ENCODE data around the gene IMP4.

IMP4 gene

GRCh38 chr2:130377491-130377890, 34.8 kb downstream of the IMP4 start:
- DNase-seq (ENCODE audit: low read depth in 2 of 2), result no peak

GRCh38 chr2:130378206-130378897, 35.7 kb downstream of the IMP4 start:
- DNase-seq (ENCODE audit: low read depth in 2 of 2), result no peak

- no peak for DNase-seq (ENCODE audit: low read depth in 2 of 2)
These were observed 36.2 kb downstream of the IMP4 start for GRCh38 chr2:130378898-130379214.

GRCh38 chr2:130380096-130380934, 37.6 kb downstream of the IMP4 start:
- no peak for DNase-seq (ENCODE audit: low read depth in 2 of 2)

GRCh38 chr2:130381145-130381544, 38.4 kb downstream of the IMP4 start:
- DNase-seq (ENCODE audit: low read depth in 2 of 2), result no peak

- DNase-seq (ENCODE audit: low read depth in 2 of 2), result no peak
These were observed 38.9 kb downstream of the IMP4 start for GRCh38 chr2:130381619-130382018.

- DNase-seq (ENCODE audit: low read depth in 2 of 2), result no peak
These were observed 39.7 kb downstream of the IMP4 start for GRCh38 chr2:130382313-130382917.

- DNase-seq (ENCODE audit: low read depth in 2 of 2), result no peak
These were observed 43.0 kb downstream of the IMP4 start for GRCh38 chr2:130385709-130386108.

- no peak for DNase-seq (ENCODE audit: low read depth in 2 of 2)
These were observed 44.3 kb downstream of the IMP4 start for GRCh38 chr2:130387071-130387400.

GRCh38 chr2:130387804-130388203, 45.1 kb downstream of the IMP4 start:
- DNase-seq (ENCODE audit: low read depth in 2 of 2), result no peak

GRCh38 chr2:130388221-130388907, 45.7 kb downstream of the IMP4 start:
- no peak for DNase-seq (ENCODE audit: low read depth in 2 of 2)

- no peak for DNase-seq (ENCODE audit: low read depth in 2 of 2)
These were observed 46.7 kb downstream of the IMP4 start for GRCh38 chr2:130389358-130389757.

GRCh38 chr2:130389783-130390182, 47.1 kb downstream of the IMP4 start:
- DNase-seq (ENCODE audit: low read depth in 2 of 2), result no peak

- no peak for DNase-seq (ENCODE audit: low read depth in 2 of 2)
These were observed 47.9 kb downstream of the IMP4 start for GRCh38 chr2:130390460-130391057.

- DNase-seq (ENCODE audit: low read depth in 2 of 2), result peak; percentile 48 to 72
These were observed 48.6 kb downstream of the IMP4 start for GRCh38 chr2:130391058-130391871.

- DNase-seq (ENCODE audit: low read depth in 2 of 2), result no peak
These were observed 49.4 kb downstream of the IMP4 start for GRCh38 chr2:130391872-130392670.

GRCh38 chr2:130393318-130393910, 50.7 kb downstream of the IMP4 start:
- no peak for DNase-seq (ENCODE audit: low read depth in 2 of 2)
